Measurements from ENCODE around the gene CYP4V2.

GRCh38 chr4:186201535-186202230 lies 10.3 kb downstream of the CYP4V2 start:
- TF ChIP-seq FOXM1 (IDR thresholded peaks at IDR 0.05; ENCODE audit: low read depth) (no peak), EZH2phosphoT487 (IDR thresholded peaks at IDR 0.05; ENCODE audit: borderline replicate concordance, low read depth) (no peak), CTCF (IDR thresholded peaks at IDR 0.05) (peak; percentile 45), RAD21 (IDR thresholded peaks at IDR 0.05; ENCODE audit: low read length) (peak; percentile 31; the same call in 1 of the 2 replicates), EP300 (IDR thresholded peaks at IDR 0.05; ENCODE audit: borderline replicate concordance in 1 of 2, low read depth in 1 of 2, low read length in 1 of 2) (no peak), NFIC (IDR thresholded peaks at IDR 0.05; ENCODE audit: borderline replicate concordance) (no peak), GABPA (IDR thresholded peaks at IDR 0.05; ENCODE audit: low read depth) (no peak), MAX (IDR thresholded peaks at IDR 0.05; ENCODE audit: low read depth) (no peak; the same call in 1 of the 2 replicates), USF1 (IDR thresholded peaks at IDR 0.05; ENCODE audit: borderline replicate concordance, low read depth) (no peak), YY1 (IDR thresholded peaks at IDR 0.05; ENCODE audit: low read depth) (no peak), MXI1 (IDR thresholded peaks at IDR 0.05; ENCODE audit: low read depth, low read length) (peak; percentile 51; the same call in 1 of the 2 replicates), REST (IDR thresholded peaks at IDR 0.05; ENCODE audit: low read depth, low read length) (no peak), RXRA (IDR thresholded peaks at IDR 0.05; ENCODE audit: borderline replicate concordance, low read depth) (no peak), RFX5 (IDR thresholded peaks at IDR 0.05; ENCODE audit: low read length) (no peak)

All from SK-N-SH (cell line).